Esophagus muscularis mucosa (tissue), 4 donors: ENCODE measurements around the gene NMRAL1.

Source experiments
- EP300 ChIP-seq: sonication (generic); formaldehyde crosslinking; IDR thresholded peaks from one replicate; pipeline ENCODE4 v1.6.1; 2017; ENCODE audit warnings: antibody characterized with exemption
- POLR2A ChIP-seq: fragments of 450-650 bp; IDR thresholded peaks from one replicate; pipeline ENCODE4 v1.6.1; 2017; ENCODE audit warnings: antibody characterized with exemption, moderate library complexity, mild to moderate bottlenecking, low read depth
- POLR2AphosphoS5 ChIP-seq, 2 donors: sonication (generic); formaldehyde crosslinking; IDR thresholded peaks; one replicate each; pipeline ENCODE4 v1.6.1; 2017; ENCODE audit warnings: antibody characterized with exemption in 2 of 2
- TF ChIP-seq, protein P1 (sequence below), 3 experiments: fragments of 200-600 bp in 2 of 3; fragments of 450-650 bp in 1 of 3; sonication (generic) in 2 of 3; IDR thresholded peaks; one replicate each; pipeline ENCODE4 v1.5.1; 2017 to 2019; ENCODE audit warnings: antibody characterized with exemption in 3 of 3, mild to moderate bottlenecking in 2 of 3, moderate library complexity in 1 of 3

DNA sequence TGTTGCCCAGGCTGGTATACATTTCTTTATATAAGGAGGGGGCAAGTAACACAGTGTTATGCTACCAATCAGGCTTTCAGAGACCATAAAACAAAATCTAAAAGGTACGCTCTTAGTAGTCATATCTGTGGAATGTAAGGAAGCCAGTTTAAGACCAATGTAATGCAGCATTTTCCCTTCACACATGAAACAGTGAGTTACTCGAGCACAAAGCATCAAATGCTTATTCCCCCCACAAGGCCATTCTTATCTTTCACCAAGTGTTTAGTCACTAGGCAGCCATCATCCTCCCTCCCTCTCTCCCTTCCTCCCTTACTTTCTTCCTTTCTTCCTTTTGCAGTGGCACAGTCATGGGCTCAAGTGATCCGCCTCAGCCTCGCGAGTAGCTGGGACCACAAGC, 14.6 kb upstream of the NMRAL1 start:
- TF ChIP-seq, protein P1, sequence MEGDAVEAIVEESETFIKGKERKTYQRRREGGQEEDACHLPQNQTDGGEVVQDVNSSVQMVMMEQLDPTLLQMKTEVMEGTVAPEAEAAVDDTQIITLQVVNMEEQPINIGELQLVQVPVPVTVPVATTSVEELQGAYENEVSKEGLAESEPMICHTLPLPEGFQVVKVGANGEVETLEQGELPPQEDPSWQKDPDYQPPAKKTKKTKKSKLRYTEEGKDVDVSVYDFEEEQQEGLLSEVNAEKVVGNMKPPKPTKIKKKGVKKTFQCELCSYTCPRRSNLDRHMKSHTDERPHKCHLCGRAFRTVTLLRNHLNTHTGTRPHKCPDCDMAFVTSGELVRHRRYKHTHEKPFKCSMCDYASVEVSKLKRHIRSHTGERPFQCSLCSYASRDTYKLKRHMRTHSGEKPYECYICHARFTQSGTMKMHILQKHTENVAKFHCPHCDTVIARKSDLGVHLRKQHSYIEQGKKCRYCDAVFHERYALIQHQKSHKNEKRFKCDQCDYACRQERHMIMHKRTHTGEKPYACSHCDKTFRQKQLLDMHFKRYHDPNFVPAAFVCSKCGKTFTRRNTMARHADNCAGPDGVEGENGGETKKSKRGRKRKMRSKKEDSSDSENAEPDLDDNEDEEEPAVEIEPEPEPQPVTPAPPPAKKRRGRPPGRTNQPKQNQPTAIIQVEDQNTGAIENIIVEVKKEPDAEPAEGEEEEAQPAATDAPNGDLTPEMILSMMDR (IDR thresholded peaks at IDR 0.05), result no peak
- TF ChIP-seq POLR2AphosphoS5 (IDR thresholded peaks at IDR 0.05) (no peak), POLR2A (no peak), EP300 (no peak)
